ENCODE results near the gene NHERF1.

GRCh38 chr17:74795327-74796020 is 47.0 kb downstream of the NHERF1 start:
- TF ChIP-seq CTCF (IDR thresholded peaks at IDR 0.05; ENCODE audit: low read length) = no peak
- no peak for TF ChIP-seq EZH2 (IDR thresholded peaks at IDR 0.05; ENCODE audit: borderline replicate concordance, low read length)

Data from OCI-LY1 (cell line).